SU-DHL-6 (cell line): ENCODE data around the gene INHBA.

Experiments
- H2AFZ ChIP-seq: fragments of 200-600 bp; sonication (generic); 2 replicates; pipeline ENCODE4 v1.6.1; 2014; ENCODE audit warnings: low read depth, mild to moderate bottlenecking, moderate library complexity, mixed read lengths, antibody characterized with exemption, low read length; ENCODE audit not compliant: severe bottlenecking
- H3F3A ChIP-seq: fragments of 200-600 bp; shearing (Covaris generic); 2 replicates; pipeline ENCODE4 v1.6.0; 2016; ENCODE audit warnings: antibody characterized with exemption, mild to moderate bottlenecking; ENCODE audit not compliant: insufficient read depth
- H3K27ac ChIP-seq: fragments of 200-600 bp; sonication (generic); 2 replicates; pipeline ENCODE4 v1.5.1; 2016; ENCODE audit warnings: low read depth, mild to moderate bottlenecking, low read length, moderate library complexity, mixed read lengths
- H3K27me3 ChIP-seq: fragments of 200-600 bp; sonication (generic), shearing (Covaris generic); 2 replicates; pipeline ENCODE4 v1.6.0; 2014; ENCODE audit warnings: mild to moderate bottlenecking, low read length
- H3K36me3 ChIP-seq: fragments of 200-600 bp; sonication (generic); 2 replicates; pipeline ENCODE4 v1.6.1; 2014; ENCODE audit warnings: mild to moderate bottlenecking, low read length, mixed read lengths
- H3K4me2 ChIP-seq: fragments of 300-600, 200-600 bp; shearing (Covaris generic), sonication (generic); 2 replicates; pipeline ENCODE4 v1.6.0; 2014; ENCODE audit warnings: low read length, low read depth, mild to moderate bottlenecking; ENCODE audit not compliant: poor library complexity, severe bottlenecking
- H3K4me3 ChIP-seq: fragments of 200-600 bp; sonication (generic); 2 replicates; pipeline ENCODE4 v1.5.1; 2014; ENCODE audit warnings: antibody characterized with exemption, low read length, mild to moderate bottlenecking, mixed read lengths; ENCODE audit not compliant: insufficient read depth, poor library complexity, severe bottlenecking
- H3K79me2 ChIP-seq: fragments of 200-600 bp; sonication (generic); 2 replicates; pipeline ENCODE4 v1.6.1; 2014; ENCODE audit warnings: mild to moderate bottlenecking, low read length, moderate library complexity; ENCODE audit not compliant: insufficient read depth
- H3K9ac ChIP-seq: fragments of 200-600 bp; sonication (generic); 2 replicates; pipeline ENCODE4 v1.7.0; 2014; ENCODE audit warnings: mild to moderate bottlenecking, low read length
- H3K9me2 ChIP-seq: fragments of 200-600 bp; sonication (generic); replicated peaks from 2 replicates; pipeline ENCODE4 v1.6.1; 2014; ENCODE audit warnings: low read length; ENCODE audit not compliant: insufficient read depth
- H3K9me3 ChIP-seq: fragments of 200-600 bp; sonication (generic); 2 replicates; pipeline ENCODE4 v1.6.1; 2014; ENCODE audit warnings: low read length, mixed read lengths; ENCODE audit not compliant: insufficient read depth
- H4K20me1 ChIP-seq: fragments of 200-600 bp; sonication (generic); 2 replicates; pipeline ENCODE4 v1.6.1; 2014; ENCODE audit warnings: low read depth, mild to moderate bottlenecking, antibody characterized with exemption, low read length, moderate library complexity, mixed read lengths
- EZH2phosphoT487 ChIP-seq: fragments of 200-600 bp; sonication (generic), shearing (Covaris generic); conservative IDR thresholded peaks from 2 replicates; pipeline ENCODE4 v1.6.1; 2018; ENCODE audit warnings: mild to moderate bottlenecking, antibody characterized with exemption, low read length, moderate library complexity, mixed read lengths
- TF ChIP-seq, protein P1 (sequence below): fragments of 200-600 bp; sonication (generic); IDR thresholded peaks from one replicate; pipeline ENCODE4 v1.5.1; 2017; ENCODE audit warnings: antibody characterized with exemption, mild to moderate bottlenecking, low read length, moderate library complexity; ENCODE audit not compliant: insufficient read depth, poor library complexity, severe bottlenecking

INHBA gene

GRCh38 chr7:41701068-41701941 lies 1.6 kb downstream of the INHBA start:
- TF ChIP-seq EZH2phosphoT487: no peak
- TF ChIP-seq, protein P1, sequence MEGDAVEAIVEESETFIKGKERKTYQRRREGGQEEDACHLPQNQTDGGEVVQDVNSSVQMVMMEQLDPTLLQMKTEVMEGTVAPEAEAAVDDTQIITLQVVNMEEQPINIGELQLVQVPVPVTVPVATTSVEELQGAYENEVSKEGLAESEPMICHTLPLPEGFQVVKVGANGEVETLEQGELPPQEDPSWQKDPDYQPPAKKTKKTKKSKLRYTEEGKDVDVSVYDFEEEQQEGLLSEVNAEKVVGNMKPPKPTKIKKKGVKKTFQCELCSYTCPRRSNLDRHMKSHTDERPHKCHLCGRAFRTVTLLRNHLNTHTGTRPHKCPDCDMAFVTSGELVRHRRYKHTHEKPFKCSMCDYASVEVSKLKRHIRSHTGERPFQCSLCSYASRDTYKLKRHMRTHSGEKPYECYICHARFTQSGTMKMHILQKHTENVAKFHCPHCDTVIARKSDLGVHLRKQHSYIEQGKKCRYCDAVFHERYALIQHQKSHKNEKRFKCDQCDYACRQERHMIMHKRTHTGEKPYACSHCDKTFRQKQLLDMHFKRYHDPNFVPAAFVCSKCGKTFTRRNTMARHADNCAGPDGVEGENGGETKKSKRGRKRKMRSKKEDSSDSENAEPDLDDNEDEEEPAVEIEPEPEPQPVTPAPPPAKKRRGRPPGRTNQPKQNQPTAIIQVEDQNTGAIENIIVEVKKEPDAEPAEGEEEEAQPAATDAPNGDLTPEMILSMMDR: no peak
- no peak overlapping the region for H3K27ac ChIP-seq
- no peak overlapping the region for H3K9ac ChIP-seq
- no peak overlapping the region for H3K4me2 ChIP-seq
- no peaks in the 10 kb centered on the region for H3K79me2 ChIP-seq
- no peaks in the 10 kb centered on the region for H3K9me2 ChIP-seq
- H4K20me1 ChIP-seq: no peaks in the 10 kb centered on the region
- no peaks in the 10 kb centered on the region for H3K9me3 ChIP-seq
- H3K36me3 ChIP-seq: no peaks in the 10 kb centered on the region
- no peaks in the 10 kb centered on the region for H3K27me3 ChIP-seq
- no peaks in the 10 kb centered on the region for H3F3A ChIP-seq
- H3K4me3 ChIP-seq: no peak overlapping the region
- H2AFZ ChIP-seq: no peak overlapping the region

DNA sequence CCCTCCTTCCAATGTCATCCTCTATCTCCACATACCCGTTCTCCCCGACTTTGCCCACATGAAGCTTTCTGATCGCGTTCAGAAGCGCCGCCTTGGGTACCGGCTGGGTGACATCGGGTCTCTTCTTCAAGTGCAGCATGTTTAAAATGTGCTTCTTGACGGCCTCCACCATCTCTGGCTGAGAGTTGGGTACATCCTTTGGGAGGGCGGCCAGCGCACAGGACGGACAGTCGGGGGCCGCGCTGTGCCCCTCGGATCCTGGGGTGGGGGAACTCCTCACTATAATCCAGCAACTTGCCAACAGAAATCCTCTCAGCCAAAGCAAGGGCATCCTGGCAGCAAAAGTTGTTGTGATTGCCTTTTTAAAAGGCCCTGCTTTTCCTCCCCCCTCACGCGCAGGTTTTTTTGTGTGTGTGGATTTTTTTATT lies 2.8 kb downstream of the INHBA start:
- no peak overlapping the region for H3K9ac ChIP-seq
- H3K36me3 ChIP-seq: no peaks in the 10 kb centered on the region
- H3K9me2 ChIP-seq: no peaks in the 10 kb centered on the region
- no peaks in the 10 kb centered on the region for H3K79me2 ChIP-seq
- H3K4me3 ChIP-seq: no peak overlapping the region
- H3K4me2 ChIP-seq: no peak overlapping the region
- H2AFZ ChIP-seq: no peak overlapping the region
- TF ChIP-seq, protein P1: no peak
- TF ChIP-seq EZH2phosphoT487: no peak
- H4K20me1 ChIP-seq: no peaks in the 10 kb centered on the region
- no peaks in the 10 kb centered on the region for H3K27me3 ChIP-seq
- H3K27ac ChIP-seq: no peak overlapping the region
- H3F3A ChIP-seq: no peaks in the 10 kb centered on the region
- no peaks in the 10 kb centered on the region for H3K9me3 ChIP-seq

DNA sequence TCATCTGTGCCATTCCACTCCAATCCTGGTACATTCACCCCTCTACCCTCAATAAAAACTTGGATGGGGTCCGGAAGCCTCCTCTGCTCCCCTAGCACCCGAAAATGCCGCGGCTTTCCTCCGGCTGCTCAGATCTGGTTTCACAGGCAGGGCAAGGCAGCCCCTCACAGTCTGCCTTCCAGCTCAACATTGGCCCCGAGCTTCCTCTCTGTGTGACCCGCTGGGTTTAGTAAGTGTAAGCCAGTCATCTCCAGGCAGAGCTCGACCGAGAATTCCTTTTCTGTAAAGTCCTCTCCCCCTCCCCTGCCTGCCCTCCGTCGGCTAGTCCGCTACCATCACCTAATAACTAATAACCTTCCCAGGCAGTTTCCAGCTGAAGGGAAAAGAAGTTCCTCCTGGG lies 3.4 kb downstream of the INHBA start:
- H3K36me3 ChIP-seq: no peaks in the 10 kb centered on the region
- no peaks in the 10 kb centered on the region for H3K9me2 ChIP-seq
- no peak overlapping the region for H3K4me2 ChIP-seq
- no peak overlapping the region for H3K9ac ChIP-seq
- H3F3A ChIP-seq: no peaks in the 10 kb centered on the region
- H3K9me3 ChIP-seq: no peaks in the 10 kb centered on the region
- H3K4me3 ChIP-seq: no peak overlapping the region
- no peaks in the 10 kb centered on the region for H3K79me2 ChIP-seq
- TF ChIP-seq, protein P1: no peak
- no peak for TF ChIP-seq EZH2phosphoT487
- no peak overlapping the region for H2AFZ ChIP-seq
- no peaks in the 10 kb centered on the region for H3K27me3 ChIP-seq
- no peaks in the 10 kb centered on the region for H4K20me1 ChIP-seq
- H3K27ac ChIP-seq: no peak overlapping the region
